ENCODE data around the gene NIBAN1. TPM values are rescaled to one million over a fixed set of nuclear protein-coding genes. Genes with fewer than 3 reads are reported as not detected.

Gene NIBAN1
- total RNA-seq, 1 experiment from 2014 or later: 26.5 TPM

- in situ Hi-C loops (cut with HindIII; ENCODE audit: low pct_unique_long_range_greater_than_20kb, low sequenced_read_pairs): no loop called here
- DNase-seq (ENCODE audit: low read depth): no peak
Observed at GRCh38 chr1:184930645-184931044, 43.7 kb downstream of the NIBAN1 start.

DNA sequence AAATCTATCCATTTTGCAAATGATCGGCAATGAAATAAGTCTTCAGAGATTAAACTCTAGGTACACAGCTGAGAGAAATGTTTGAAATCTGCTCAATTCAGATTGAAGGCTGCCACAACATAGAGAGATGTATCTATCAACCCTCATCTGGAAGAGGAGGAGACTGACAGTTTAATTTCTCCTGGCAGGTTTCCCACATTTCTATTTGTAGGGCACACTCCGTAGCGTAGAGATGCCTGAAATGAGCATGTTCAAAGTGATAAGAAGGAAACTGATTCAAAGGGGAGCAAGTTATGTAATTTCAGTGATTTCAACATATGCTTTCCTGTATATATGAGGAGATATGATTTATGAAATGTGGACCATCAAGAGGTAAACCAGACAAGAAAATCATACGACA is 44.1 kb downstream of the NIBAN1 start:
- in situ Hi-C loops (cut with HindIII; ENCODE audit: low pct_unique_long_range_greater_than_20kb, low sequenced_read_pairs): no loop called here
- no peak for DNase-seq (ENCODE audit: low read depth)

GRCh38 chr1:184929711-184930202 is 44.6 kb downstream of the NIBAN1 start:
- no peak for DNase-seq (ENCODE audit: low read depth)
- in situ Hi-C loops (cut with HindIII; ENCODE audit: low pct_unique_long_range_greater_than_20kb, low sequenced_read_pairs): no loop called here

DNA sequence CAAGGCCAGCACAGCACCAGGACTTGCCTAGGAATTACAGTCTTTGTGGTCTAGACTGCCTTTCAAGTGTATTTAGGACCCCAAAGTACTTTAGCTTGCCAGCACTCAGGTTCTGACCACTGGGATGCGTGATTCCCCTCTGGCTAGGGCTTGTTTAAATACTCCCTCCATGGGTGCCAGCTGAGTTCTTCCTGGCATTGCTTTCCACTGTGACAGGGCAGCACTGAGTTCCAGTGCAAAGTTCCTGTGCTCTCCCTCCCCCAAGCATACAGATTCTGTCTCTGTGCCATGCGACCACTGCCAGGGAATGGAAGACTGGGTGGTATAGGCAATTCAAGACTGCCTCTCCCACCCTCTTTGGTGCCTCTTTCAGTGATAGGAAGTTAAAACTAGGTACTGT is 45.9 kb downstream of the NIBAN1 start:
- no peak for DNase-seq (ENCODE audit: low read depth)
- in situ Hi-C loops (cut with HindIII; ENCODE audit: low pct_unique_long_range_greater_than_20kb, low sequenced_read_pairs): no loop called here

Other genes starting within 250 kb of the NIBAN1 start
- gene EDEM3, start 219.7 kb downstream of the NIBAN1 start, total RNA-seq (2014; rRNA removed; shearing (Covaris generic); ENCODE audit: low replicate concordance): 4.4 and 8.8 TPM in 2 replicates
- gene RNF2, start 71.0 kb upstream of the NIBAN1 start, total RNA-seq (2014; rRNA removed; shearing (Covaris generic); ENCODE audit: low replicate concordance): 26.3 and 29.4 TPM in 2 replicates
- gene TRMT1L, start 182.4 kb upstream of the NIBAN1 start, total RNA-seq (2014; rRNA removed; shearing (Covaris generic); ENCODE audit: low replicate concordance): 15.1 and 26.3 TPM in 2 replicates
- gene SWT1, start 182.7 kb upstream of the NIBAN1 start, total RNA-seq (2014; rRNA removed; shearing (Covaris generic); ENCODE audit: low replicate concordance): 0.75 and 2.3 TPM in 2 replicates

Measured in Caki2 (cell line).